Cardiac ventricle fibroblast (primary cell): ENCODE data around the gene OR52H1. TPM values are rescaled to one million over a fixed set of nuclear protein-coding genes. Genes with fewer than 3 reads are reported as not detected.

Experiments
- total RNA-seq: library from RNA; depleted of rRNA; stranded (reverse); fragments of >200 nt; gene quantifications from 2 replicates; pipeline ENCODE4 v1.2.3, GENCODE V29; 2015

OR52H1 gene
- total RNA-seq = not detected in 2 replicates

DNA sequence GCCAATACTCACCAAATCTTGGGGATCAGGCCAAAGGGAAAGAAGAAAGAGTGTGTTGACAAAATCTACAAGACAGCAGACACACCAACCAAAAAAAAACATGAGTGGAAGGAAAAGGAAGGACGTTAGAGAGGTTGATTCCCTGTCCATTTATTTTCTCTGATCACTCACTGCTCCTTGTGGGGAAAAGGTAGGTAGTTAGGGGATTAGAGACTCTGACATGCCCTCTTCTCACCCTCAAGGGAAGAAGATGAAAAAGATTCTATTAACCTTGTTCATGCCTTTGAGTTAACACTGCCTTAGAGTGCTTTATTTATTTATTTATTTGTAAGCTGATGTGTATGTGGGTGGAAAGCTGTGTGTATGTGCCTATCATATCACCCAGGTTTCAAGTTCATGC, at the start of gene OR52H1:
Gene OR52H1 (minus strand): TSS at position 101 of the 400 bp plus-strand sequence. CDS start 3,035 bp downstream, outside the sequence.

DNA sequence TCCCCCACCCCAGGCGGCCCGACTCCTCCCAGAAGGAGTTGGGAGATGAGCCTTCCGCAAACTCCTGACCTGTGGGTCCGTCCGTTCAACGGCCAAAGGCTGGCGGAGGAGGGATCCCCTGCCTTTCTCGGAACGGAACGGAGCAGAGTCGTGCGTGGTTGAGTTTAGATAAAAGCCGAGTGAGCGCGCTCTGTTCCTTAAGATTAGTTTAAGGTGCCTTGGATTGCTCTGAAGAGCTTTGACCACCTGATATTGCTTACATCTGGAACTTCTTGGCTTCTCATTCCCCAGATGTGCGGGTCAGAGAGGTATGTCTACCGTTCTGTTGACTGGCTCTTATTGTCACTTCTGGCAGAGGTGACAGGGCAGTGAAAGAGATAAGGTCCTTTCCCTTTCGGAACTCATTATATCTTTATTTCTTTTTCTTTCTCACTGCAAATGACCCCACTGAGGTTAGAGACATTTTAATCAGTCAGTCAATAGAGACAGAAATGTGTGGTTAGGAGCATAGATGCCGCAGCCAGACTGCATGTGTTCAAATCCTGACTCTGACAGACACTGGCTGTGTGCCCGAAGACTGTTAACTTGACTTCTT, 48.4 kb upstream of the OR52H1 start, which contains the start of gene TRIM6:
Gene TRIM6 (plus strand): TSS at position 31 of the 595 bp plus-strand sequence. CDS start 261 bp downstream, at position 292.

DNA sequence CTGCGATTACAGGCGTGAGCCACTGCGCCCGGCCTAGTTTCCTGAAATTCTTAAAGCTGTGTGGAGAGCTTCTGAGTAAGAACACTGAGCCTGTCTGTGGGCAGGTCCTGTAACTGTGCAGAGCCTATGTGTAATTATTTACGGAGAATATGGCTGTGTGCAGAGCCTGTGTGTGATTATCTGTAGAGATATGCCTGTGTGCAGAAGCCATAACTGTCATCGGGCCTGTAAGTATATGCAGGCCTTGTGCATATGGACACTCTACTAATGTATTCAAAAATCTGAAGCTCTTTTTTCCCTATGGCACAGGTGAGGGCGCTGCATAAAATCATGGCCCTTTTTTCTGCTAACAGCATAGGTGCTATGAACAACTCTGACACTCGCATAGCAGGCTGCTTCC, 32.2 kb upstream of the OR52H1 start, which contains the start of gene OR52B6:
Gene OR52B6 (plus strand): TSS at position 301 of the 400 bp plus-strand sequence. CDS start 0 bp downstream, at position 301.

DNA sequence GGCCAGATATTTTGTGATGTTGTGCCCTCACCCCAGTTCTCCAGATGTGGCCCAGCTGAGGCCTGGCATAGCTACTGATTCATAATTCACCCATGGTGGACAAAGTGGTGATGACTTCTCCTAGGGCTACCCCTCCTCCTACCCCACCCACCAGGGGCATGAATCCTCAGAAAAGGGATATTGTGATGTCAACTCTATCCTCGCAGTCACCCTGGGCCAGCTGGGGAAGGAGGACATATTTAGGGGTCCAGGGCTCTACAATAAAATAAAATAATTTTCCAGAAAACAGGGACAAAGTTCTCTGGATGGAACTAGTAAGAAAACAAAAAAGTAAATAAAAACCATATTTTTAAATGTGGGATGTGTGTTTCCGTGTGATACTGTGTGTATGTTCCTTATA, 31.7 kb downstream of the OR52H1 start, which contains the start of gene UBQLNL:
Gene UBQLNL (minus strand): TSS at position 101 of the 400 bp plus-strand sequence. CDS start 258 bp downstream, outside the sequence.

DNA sequence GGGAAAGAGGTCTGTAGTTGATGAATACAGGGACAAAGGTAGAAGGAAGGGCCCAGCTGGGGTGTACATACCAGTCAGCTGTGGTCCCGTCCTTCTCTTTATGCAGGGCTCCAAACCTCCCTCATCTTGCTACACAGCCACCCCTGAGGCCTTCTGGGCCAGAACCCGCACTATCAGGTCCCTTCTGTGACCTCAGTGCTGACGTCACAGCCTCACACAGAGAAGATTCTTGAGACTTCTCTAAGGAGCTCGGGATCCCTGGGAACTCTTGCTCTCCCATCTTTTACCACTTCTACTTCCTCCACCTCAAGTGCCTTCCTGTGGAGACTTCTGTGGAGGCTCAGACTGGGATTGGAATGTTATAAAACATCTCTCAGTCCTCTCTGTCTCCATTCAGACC, 38.5 kb downstream of the OR52H1 start, which contains the start of gene UBQLN3:
Gene UBQLN3 (minus strand): TSS at position 155 of the 400 bp plus-strand sequence. CDS start 399 bp downstream, outside the sequence.

Other genes starting within 250 kb of the OR52H1 start
- gene OR51B4, start 246.6 kb downstream of the OR52H1 start, total RNA-seq = not detected in 2 replicates
- not detected in 2 replicates for gene OR51B2, start 224.2 kb downstream of the OR52H1 start, total RNA-seq
- not detected in 2 replicates for gene OR51B5, start 205.0 kb downstream of the OR52H1 start, total RNA-seq
- gene OR51B6, start 197.0 kb downstream of the OR52H1 start, total RNA-seq = not detected in 2 replicates
- gene OR51M1, start 164.7 kb downstream of the OR52H1 start, total RNA-seq = not detected in 2 replicates
- not detected in 2 replicates for gene OR51Q1, start 126.4 kb downstream of the OR52H1 start, total RNA-seq
- gene OR51I1, start 107.0 kb downstream of the OR52H1 start, total RNA-seq = not detected in 2 replicates
- gene OR51I2, start 99.2 kb downstream of the OR52H1 start, total RNA-seq = not detected in 2 replicates
- not detected in 2 replicates for gene OR52D1, start 59.9 kb downstream of the OR52H1 start, total RNA-seq
- 0.24 TPM in 1 of 2 replicates, not detected in the other for gene UBQLN3, start 38.6 kb downstream of the OR52H1 start, total RNA-seq
- not detected in 2 replicates for gene UBQLNL, start 31.8 kb downstream of the OR52H1 start, total RNA-seq
- gene OR52B6, start 32.3 kb upstream of the OR52H1 start, total RNA-seq = not detected in 2 replicates
- gene TRIM6, start 48.1 kb upstream of the OR52H1 start, total RNA-seq = 1.1 and 5.0 TPM in 2 replicates
- gene TRIM34, start 76.5 kb upstream of the OR52H1 start, total RNA-seq = 6.6 TPM in 2 replicates
- 19.7 TPM in 2 replicates for gene TRIM5, start 136.5 kb upstream of the OR52H1 start, total RNA-seq
- gene TRIM22, start 141.2 kb upstream of the OR52H1 start, total RNA-seq = 52.5 and 87.9 TPM in 2 replicates
- gene OR56B1, start 187.9 kb upstream of the OR52H1 start, total RNA-seq = not detected in 2 replicates
- gene OR52N4, start 205.7 kb upstream of the OR52H1 start, total RNA-seq = not detected in 2 replicates
- gene OR52N5, start 234.8 kb upstream of the OR52H1 start, total RNA-seq = not detected in 2 replicates
- gene OR52N1, start 242.7 kb upstream of the OR52H1 start, total RNA-seq = not detected in 2 replicates